HK-2 (cell line): ENCODE measurements around the gene DMXL2.

Experiments
- DNase-seq: peaks from one replicate; pipeline ENCODE4 v3.0.0-alpha.2; 2018; ENCODE audit not compliant: unreplicated experiment

DMXL2 gene

DNA sequence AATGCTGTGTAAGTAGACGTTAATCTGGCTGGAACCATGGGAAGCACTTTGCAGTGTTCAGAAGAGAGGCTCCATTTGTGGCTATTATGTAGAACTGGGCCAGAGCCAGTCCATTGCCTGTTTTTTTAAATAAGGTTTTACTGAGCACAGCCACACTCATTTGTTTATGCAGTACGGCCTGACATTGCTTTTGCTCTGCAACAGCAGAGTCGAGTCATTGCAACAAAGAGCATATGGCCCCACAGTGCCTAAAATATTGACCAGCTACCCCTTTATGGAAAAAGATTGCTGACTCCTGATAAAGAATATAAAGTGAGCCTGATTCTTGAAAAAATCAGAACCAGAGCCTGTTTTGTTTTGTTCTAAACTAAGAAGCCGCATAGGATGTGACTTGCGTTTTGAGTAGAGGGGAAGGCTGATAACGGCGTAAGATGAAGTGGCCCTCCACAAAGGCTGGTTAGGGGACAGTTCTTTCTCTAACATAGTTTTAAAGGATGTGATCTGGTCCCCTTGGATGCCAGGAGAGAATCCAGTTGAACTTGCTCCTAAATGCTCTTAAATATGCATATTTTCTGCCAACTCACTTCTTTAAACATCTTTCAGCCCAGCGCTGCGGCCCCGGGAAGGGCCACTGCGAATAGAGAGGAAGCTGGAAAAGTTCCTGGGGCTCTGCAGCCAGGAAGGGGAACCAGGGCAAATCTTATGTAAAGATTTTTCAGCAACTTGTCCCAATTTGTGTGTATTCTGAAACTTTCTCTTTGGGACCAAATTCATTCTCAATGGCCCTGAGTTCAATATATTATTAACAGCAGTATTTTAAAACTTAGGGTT, 216.7 kb downstream of the DMXL2 start:
- DNase-seq: no peak

DNA sequence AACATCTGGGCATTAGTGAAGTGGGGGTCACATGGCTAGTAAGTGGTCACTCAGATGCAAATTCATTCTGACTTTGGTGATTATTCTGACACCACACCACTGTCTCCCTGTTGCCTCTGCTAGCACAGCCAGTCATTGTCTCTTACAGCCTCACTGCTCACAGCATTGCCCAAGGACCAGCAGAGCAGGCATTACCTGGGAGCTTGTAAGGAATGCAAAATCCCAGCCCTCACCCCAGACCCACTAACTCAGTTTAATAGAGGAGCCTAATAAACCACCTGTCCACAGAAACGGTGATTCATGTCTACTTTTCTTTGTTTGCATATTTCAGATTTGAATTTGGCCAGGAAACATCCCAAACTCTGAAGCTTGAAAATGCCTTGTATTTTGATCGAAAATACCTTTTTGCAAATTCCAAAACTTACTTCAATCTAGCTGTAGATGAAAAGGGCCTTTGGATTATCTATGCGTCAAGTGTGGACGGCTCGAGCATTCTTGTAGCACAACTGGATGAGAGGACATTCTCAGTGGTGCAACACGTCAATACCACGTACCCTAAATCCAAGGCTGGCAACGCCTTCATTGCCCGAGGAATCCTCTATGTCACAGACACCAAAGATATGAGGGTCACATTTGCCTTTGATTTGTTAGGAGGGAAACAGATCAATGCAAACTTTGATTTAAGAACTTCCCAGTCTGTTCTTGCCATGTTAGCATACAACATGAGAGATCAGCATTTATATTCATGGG, 218.4 kb downstream of the DMXL2 start:
- DNase-seq: no peak

DNA sequence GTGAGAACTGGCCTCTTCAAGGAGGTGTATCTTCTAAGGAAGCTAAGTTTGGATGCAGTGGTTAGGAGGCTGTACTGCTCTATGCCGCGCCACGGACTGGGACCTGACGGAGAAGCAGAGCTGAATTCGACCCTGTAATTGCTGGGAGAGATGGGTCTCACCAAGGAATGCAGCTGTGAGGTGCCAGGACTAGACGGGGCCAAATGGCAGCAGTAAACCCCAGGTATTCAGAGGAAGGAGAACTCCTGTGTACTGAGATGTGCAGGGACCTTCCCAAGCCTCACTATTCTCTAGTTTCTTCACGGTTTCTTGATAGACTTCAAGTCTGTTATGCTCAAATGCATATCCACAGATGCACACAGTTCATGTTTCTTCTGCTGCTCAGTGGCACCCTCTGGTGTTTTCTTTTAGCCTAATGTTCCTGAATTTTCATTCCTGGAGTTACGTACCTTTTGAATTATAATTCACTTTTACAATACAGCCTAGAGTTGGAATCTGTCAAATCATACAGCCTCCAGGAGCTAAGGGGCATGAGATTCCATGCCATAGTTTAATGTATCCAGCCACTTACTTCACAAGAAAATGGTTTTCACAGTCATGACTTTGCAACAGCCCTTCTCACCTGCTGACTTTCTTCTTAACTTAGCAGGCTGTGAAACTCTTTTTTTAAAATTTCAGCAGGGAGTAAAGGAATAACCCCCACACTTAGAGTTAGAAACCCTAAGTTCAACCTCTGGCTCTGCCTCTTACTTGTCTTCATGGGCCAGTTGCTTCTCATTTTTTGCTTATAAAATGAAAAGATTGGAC, 219.3 kb downstream of the DMXL2 start:
- no peak for DNase-seq

DNA sequence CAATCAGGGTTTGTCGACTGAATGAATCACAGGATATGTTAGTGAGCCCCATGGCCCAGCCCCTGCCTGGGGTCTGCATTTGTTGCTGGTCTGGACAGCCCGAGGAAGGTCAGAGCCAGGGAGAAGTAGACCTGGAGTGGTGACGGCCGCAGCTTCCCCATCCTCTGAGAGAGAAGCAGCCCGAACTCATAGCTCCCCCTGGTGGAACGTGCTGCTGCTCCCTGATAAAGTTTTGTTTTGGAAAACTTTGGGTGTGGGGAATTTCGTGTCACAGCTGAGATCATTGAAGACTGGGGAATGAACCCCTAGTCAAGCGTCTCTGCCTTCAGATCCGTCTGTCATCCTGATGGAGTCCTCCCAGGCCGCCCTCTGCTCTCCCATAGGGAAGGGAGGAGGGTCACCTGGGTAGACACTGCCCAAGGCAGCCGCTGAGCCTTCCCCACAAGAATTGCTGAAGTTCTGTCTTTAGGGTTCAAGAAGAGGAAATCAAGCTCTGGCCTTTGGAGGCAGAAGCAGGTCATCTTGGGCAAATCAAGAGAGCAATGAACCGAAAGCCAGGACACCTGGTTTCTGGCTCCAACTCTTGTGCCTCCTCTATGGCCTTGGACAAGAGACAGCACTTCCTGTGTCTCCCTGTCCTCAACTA, 220.6 kb downstream of the DMXL2 start:
- DNase-seq: no peak

DNA sequence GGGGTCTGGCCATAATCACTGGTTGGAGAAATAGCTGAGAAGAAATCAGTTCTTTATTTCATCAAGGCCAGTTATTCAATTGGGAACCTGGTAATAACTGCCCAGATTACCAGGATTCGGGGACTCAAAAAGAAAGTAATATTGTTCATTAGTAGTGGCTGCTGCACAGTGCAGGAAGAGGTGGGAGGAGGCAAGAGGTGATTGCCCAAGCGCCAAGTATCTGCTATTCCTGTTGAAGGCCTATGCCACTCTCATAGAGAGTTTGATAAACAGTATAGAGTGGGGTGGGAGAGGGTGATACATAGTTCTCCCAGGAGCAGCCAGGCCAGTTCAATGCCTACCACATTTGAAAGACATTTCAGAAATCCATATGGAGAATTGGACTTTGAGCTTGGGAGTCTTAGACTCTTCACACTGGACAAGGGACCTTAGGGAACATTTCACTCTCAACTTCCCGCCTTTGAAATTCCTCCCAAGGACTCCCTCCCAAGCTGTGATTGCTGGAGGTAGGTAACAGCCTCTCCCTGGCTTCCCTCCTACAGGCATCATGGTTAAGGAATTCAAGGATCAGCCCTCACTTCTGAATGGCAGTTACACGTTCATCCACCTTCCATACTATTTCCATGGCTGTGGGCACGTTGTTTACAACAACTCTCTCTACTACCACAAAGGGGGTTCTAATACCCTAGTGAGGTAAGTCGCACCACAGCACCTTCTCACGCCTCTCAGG, 221.4 kb downstream of the DMXL2 start:
- no peak for DNase-seq

DNA sequence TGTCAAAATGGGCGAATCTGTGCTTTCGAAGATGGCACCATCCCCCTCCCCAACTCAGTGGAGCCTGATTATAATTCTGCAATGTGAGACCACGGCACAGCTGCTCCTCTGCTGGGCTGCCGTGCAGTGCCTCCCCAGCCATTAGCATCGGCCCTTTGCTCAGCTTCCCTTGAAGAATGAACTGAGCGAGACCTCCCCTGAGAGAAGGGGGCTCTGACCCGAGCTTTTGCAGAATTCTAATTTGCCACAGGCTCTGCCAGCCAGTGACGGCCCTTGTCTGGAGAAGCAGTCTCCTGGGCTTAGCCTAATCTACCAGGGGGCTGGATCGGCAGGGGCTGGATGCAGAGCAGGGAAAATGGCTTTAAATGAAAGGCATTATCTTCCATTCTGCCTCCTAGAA, 223.9 kb downstream of the DMXL2 start:
- no peak for DNase-seq
